Measurements from ENCODE around the gene TFDP2. TPM values are rescaled to one million over a fixed set of nuclear protein-coding genes. Genes with fewer than 3 reads are reported as not detected.
A peak's percentile ranks its signal among the peaks of the same experiment; 100 is the strongest.

TFDP2 gene
- total RNA-seq, 2 donors from 2014 or later, result 102 to 128 TPM

DNA sequence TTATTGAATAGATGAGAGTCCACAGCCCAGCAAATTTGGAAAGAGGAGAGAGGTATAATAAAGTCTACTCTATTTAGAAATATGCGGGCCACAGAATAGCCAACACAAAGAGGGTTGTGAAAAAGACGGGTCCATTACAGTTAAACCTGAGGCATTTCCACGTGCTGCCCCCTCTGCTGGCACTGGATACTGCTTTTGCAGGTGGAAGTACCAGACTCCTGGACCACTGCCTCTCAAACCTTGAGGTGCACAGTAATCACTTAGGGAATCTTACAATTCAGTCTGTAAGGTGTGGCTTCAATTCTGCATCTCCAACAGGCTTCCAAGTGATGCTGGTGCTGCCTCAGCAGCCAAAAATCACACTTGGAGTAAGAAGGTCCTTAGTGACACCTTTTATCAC lies 3.0 kb upstream of the TFDP2 start:
- Histone ChIP-seq H3K36me3 (no peaks in the 10 kb centered on the region), H3K9me3 (no peaks in the 10 kb centered on the region), H3K4me3 (no peak overlapping the region), H3K27me3 (replicated peaks; ENCODE audit: insufficient read depth) (no peaks in the 10 kb centered on the region), H3K27ac (no peak overlapping the region), H3K4me1 (replicated peaks) (no peaks in the 10 kb centered on the region)
- 15% methylated on average over 3 of the region's 3 CpGs for WGBS
- no peak for DNase-seq (ENCODE audit: low spot score)
- intact Hi-C loops (cut with DNase I), result no loop called here
- TF ChIP-seq POLR2A (IDR thresholded peaks at IDR 0.05), result no peak
- TF ChIP-seq, protein P1, sequence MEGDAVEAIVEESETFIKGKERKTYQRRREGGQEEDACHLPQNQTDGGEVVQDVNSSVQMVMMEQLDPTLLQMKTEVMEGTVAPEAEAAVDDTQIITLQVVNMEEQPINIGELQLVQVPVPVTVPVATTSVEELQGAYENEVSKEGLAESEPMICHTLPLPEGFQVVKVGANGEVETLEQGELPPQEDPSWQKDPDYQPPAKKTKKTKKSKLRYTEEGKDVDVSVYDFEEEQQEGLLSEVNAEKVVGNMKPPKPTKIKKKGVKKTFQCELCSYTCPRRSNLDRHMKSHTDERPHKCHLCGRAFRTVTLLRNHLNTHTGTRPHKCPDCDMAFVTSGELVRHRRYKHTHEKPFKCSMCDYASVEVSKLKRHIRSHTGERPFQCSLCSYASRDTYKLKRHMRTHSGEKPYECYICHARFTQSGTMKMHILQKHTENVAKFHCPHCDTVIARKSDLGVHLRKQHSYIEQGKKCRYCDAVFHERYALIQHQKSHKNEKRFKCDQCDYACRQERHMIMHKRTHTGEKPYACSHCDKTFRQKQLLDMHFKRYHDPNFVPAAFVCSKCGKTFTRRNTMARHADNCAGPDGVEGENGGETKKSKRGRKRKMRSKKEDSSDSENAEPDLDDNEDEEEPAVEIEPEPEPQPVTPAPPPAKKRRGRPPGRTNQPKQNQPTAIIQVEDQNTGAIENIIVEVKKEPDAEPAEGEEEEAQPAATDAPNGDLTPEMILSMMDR (IDR thresholded peaks at IDR 0.05), result no peak
- no peak for TF ChIP-seq POLR2AphosphoS5 (IDR thresholded peaks at IDR 0.05)

- no peaks in the 10 kb centered on the region for H3K27me3 ChIP-seq (replicated peaks; ENCODE audit: insufficient read depth)
- H3K27ac ChIP-seq, result no peak overlapping the region
- no peaks in the 10 kb centered on the region for H3K9me3 ChIP-seq
- DNase-seq (ENCODE audit: low spot score), result no peak
- 62% methylated on average over 1 of the region's 1 CpG for WGBS
- H3K4me3 ChIP-seq, result no peak overlapping the region
- no peaks in the 10 kb centered on the region for H3K36me3 ChIP-seq
- TF ChIP-seq POLR2A (IDR thresholded peaks at IDR 0.05), result no peak
- no peak for TF ChIP-seq POLR2AphosphoS5 (IDR thresholded peaks at IDR 0.05)
- TF ChIP-seq, protein P1 (IDR thresholded peaks at IDR 0.05), result no peak
- no peaks in the 10 kb centered on the region for H3K4me1 ChIP-seq (replicated peaks)
- intact Hi-C loops (cut with DNase I), result no loop called here
Measured at GRCh38 chr3:142151828-142152227, 2.5 kb upstream of the TFDP2 start.

DNA sequence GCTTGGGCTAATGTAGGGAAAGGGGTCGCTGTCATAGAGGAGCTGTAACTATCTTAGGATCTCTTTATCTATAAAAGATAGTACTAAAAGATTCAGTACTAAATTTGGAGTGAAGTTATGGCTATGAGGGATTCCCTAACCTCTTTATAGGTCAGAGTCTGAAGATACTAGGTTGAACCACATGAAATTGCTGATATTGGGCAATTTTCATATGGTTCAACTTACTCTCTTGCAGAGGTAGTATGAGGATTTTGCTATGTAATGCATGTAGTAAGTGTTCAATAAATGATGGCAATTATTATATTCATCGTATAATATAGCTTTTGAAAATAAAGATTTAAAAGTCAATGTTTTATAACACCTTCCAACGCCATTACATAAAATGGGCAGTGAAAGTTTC lies 1.9 kb upstream of the TFDP2 start:
- 74% methylated on average over 3 of the region's 3 CpGs for WGBS
- no peaks in the 10 kb centered on the region for H3K9me3 ChIP-seq
- no peaks in the 10 kb centered on the region for H3K27me3 ChIP-seq (replicated peaks; ENCODE audit: insufficient read depth)
- no peak overlapping the region for H3K27ac ChIP-seq
- no peaks in the 10 kb centered on the region for H3K36me3 ChIP-seq
- no peak overlapping the region for H3K4me3 ChIP-seq
- TF ChIP-seq POLR2A (IDR thresholded peaks at IDR 0.05) (no peak), POLR2AphosphoS5 (IDR thresholded peaks at IDR 0.05) (no peak)
- TF ChIP-seq, protein P1 (IDR thresholded peaks at IDR 0.05), result no peak
- intact Hi-C loops (cut with DNase I), result no loop called here
- DNase-seq (ENCODE audit: low spot score), result no peak
- H3K4me1 ChIP-seq (replicated peaks), result no peaks in the 10 kb centered on the region

DNA sequence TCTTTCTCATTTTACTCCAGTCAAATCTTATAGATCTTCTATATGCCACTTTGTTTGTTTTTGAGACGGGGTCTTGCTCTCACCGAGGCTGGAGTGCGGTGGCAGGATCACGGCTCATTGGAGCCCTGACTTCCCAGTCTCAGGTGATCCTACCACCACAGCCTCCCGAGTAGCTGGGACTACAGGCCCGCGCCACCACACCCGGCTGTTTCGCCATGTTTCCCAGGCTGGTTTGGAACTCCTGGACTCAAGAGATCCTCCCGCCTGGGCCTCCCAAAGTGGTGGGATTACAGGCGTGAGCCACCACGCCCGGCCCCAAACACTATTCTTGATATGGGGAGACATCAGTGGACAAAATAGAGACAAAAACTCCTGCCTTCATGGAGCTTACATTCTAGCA lies 927 bp upstream of the TFDP2 start:
- no peak for DNase-seq (ENCODE audit: low spot score)
- Histone ChIP-seq H3K27me3 (replicated peaks; ENCODE audit: insufficient read depth) (no peaks in the 10 kb centered on the region), H3K36me3 (no peaks in the 10 kb centered on the region), H3K4me3 (no peak overlapping the region), H3K9me3 (no peaks in the 10 kb centered on the region), H3K4me1 (replicated peaks) (no peaks in the 10 kb centered on the region), H3K27ac (no peak overlapping the region)
- no peak for TF ChIP-seq POLR2AphosphoS5 (IDR thresholded peaks at IDR 0.05)
- no peak for TF ChIP-seq POLR2A (IDR thresholded peaks at IDR 0.05)
- TF ChIP-seq, protein P1 (IDR thresholded peaks at IDR 0.05), result no peak
- WGBS, result 93% methylated on average over 13 of the region's 13 CpGs
- intact Hi-C loops (cut with DNase I), result no loop called here

GRCh38 chr3:142149673-142149992 lies 289 bp upstream of the TFDP2 start:
- no peak for TF ChIP-seq POLR2A (IDR thresholded peaks at IDR 0.05)
- no peak for TF ChIP-seq POLR2AphosphoS5 (IDR thresholded peaks at IDR 0.05)
- TF ChIP-seq, protein P1 (IDR thresholded peaks at IDR 0.05), result no peak
- no peaks in the 10 kb centered on the region for H3K27me3 ChIP-seq (replicated peaks; ENCODE audit: insufficient read depth)
- H3K9me3 ChIP-seq, result no peaks in the 10 kb centered on the region
- no peak for DNase-seq (ENCODE audit: low spot score)
- H3K4me3 ChIP-seq, result peak overlapping the region; percentile 79 to 90
- intact Hi-C loops (cut with DNase I), result no loop called here
- no peaks in the 10 kb centered on the region for H3K4me1 ChIP-seq (replicated peaks)
- 5% methylated on average over 14 of the region's 14 CpGs for WGBS
- H3K36me3 ChIP-seq, result no peaks in the 10 kb centered on the region
- H3K27ac ChIP-seq, result peak overlapping the region; percentile 92 to 95
